ENCODE results near the gene CDH2. TPM values are rescaled to one million over a fixed set of nuclear protein-coding genes. Genes with fewer than 3 reads are reported as not detected.
"Not testable (repeated sequence)": the region's sequence is repeated elsewhere in the genome, so short reads cannot be mapped to it uniquely, and the experiment has no call there.

The CDH2 gene
- polyA plus RNA-seq, 1 donor (not counting 4 experiments of a cell fraction or from before 2014, with no cell fraction given): 0.46 TPM

- Histone ChIP-seq H3K9ac (ENCODE audit: control insufficient read depth, extremely low read depth, insufficient read depth, low read length) (no peak overlapping the region), H3K4me3 (ENCODE audit: control insufficient read depth in 2 of 3, extremely low read depth in 1 of 3, insufficient read depth in 2 of 3, low read depth in 1 of 3, low read length in 3 of 3) (no peak overlapping the region), H3K9me3 (ENCODE audit: control insufficient read depth, low read depth, low read length) (no peaks in the 10 kb centered on the region), H3K4me2 (ENCODE audit: control insufficient read depth, extremely low read depth, insufficient read depth, low read depth, low read length) (peak overlapping the region; percentile 84), H3K36me3 (ENCODE audit: control insufficient read depth in 2 of 2, extremely low read depth in 1 of 2, insufficient read depth in 2 of 2, low read length in 2 of 2) (no peaks in the 10 kb centered on the region), H3K79me2 (ENCODE audit: control insufficient read depth, insufficient read depth, low read length) (no peaks in the 10 kb centered on the region), H3K9me1 (ENCODE audit: control insufficient read depth, extremely low read depth, insufficient read depth, low read length) (no peaks in the 10 kb centered on the region), H4K20me1 (ENCODE audit: control insufficient read depth, extremely low read depth, insufficient read depth, low read length) (no peaks in the 10 kb centered on the region), H3K4me1 (ENCODE audit: control insufficient read depth, extremely low read depth, insufficient read depth, low read length) (peaks cover 16% of the 10 kb centered on the region), H3K27me3 (ENCODE audit: control insufficient read depth, extremely low read depth, insufficient read depth, low read length) (no peaks in the 10 kb centered on the region), H2AFZ (ENCODE audit: control insufficient read depth, low read length) (no peak overlapping the region), H3K27ac (ENCODE audit: control insufficient read depth, insufficient read depth, low read length) (no peak overlapping the region)
- no peak for TF ChIP-seq CTCF (optimal IDR thresholded peaks at IDR 0.05 in 1 of 3, IDR thresholded peaks at IDR 0.05 in 1 of 3, conservative IDR thresholded peaks at IDR 0.05 in 1 of 3; ENCODE audit: extremely low read depth in 1 of 3, insufficient read depth in 2 of 3, low read length in 3 of 3)
- no peak for TF ChIP-seq EZH2 (IDR thresholded peaks at IDR 0.05; ENCODE audit: low read length)
- FAIRE-seq (no peak), DNase-seq (ENCODE audit: low read depth, low spot score) (no peak)
- dilution Hi-C loops (cut with MboI; ENCODE audit: extremely low pct_ligation_motif_present, low sequenced_read_pairs): no loop called here
Observed at GRCh38 chr18:27920836-27921235, 256.1 kb downstream of the CDH2 start.

GRCh38 chr18:27906189-27906588 lies 270.7 kb downstream of the CDH2 start:
- dilution Hi-C loops (cut with MboI; ENCODE audit: extremely low pct_ligation_motif_present, low sequenced_read_pairs): not testable (repeated sequence)

GRCh38 chr18:27903906-27904305 lies 273.0 kb downstream of the CDH2 start:
- DNase-seq (ENCODE audit: low read depth, low spot score) (no peak), FAIRE-seq (no peak)
- no peak overlapping the region for H3K4me3 ChIP-seq (ENCODE audit: control insufficient read depth in 2 of 3, extremely low read depth in 1 of 3, insufficient read depth in 2 of 3, low read depth in 1 of 3, low read length in 3 of 3)
- no peak overlapping the region for H3K4me2 ChIP-seq (ENCODE audit: control insufficient read depth, extremely low read depth, insufficient read depth, low read depth, low read length)
- H3K9ac ChIP-seq (ENCODE audit: control insufficient read depth, extremely low read depth, insufficient read depth, low read length): no peak overlapping the region
- dilution Hi-C loops (cut with MboI; ENCODE audit: extremely low pct_ligation_motif_present, low sequenced_read_pairs): no loop called here
- H2AFZ ChIP-seq (ENCODE audit: control insufficient read depth, low read length): no peak overlapping the region
- no peak overlapping the region for H3K27ac ChIP-seq (ENCODE audit: control insufficient read depth, insufficient read depth, low read length)
- TF ChIP-seq EZH2 (IDR thresholded peaks at IDR 0.05; ENCODE audit: low read length) (no peak), CTCF (optimal IDR thresholded peaks at IDR 0.05 in 1 of 3, IDR thresholded peaks at IDR 0.05 in 1 of 3, conservative IDR thresholded peaks at IDR 0.05 in 1 of 3; ENCODE audit: extremely low read depth in 1 of 3, insufficient read depth in 2 of 3, low read length in 3 of 3) (no peak)
- no peaks in the 10 kb centered on the region for H3K79me2 ChIP-seq (ENCODE audit: control insufficient read depth, insufficient read depth, low read length)
- H3K4me1 ChIP-seq (ENCODE audit: control insufficient read depth, extremely low read depth, insufficient read depth, low read length): no peaks in the 10 kb centered on the region
- no peaks in the 10 kb centered on the region for H4K20me1 ChIP-seq (ENCODE audit: control insufficient read depth, extremely low read depth, insufficient read depth, low read length)
- no peaks in the 10 kb centered on the region for H3K9me3 ChIP-seq (ENCODE audit: control insufficient read depth, low read depth, low read length)
- no peaks in the 10 kb centered on the region for H3K9me1 ChIP-seq (ENCODE audit: control insufficient read depth, extremely low read depth, insufficient read depth, low read length)
- no peaks in the 10 kb centered on the region for H3K36me3 ChIP-seq (ENCODE audit: control insufficient read depth in 2 of 2, extremely low read depth in 1 of 2, insufficient read depth in 2 of 2, low read length in 2 of 2)
- H3K27me3 ChIP-seq (ENCODE audit: control insufficient read depth, extremely low read depth, insufficient read depth, low read length): no peaks in the 10 kb centered on the region

More at GRCh38 chr18:27906189-27906588, 270.7 kb downstream of the CDH2 start:
- H3K79me2 ChIP-seq (ENCODE audit: control insufficient read depth, insufficient read depth, low read length); H3K36me3 ChIP-seq (ENCODE audit: control insufficient read depth in 2 of 2, extremely low read depth in 1 of 2, insufficient read depth in 2 of 2, low read length in 2 of 2); H3K27me3 ChIP-seq (ENCODE audit: control insufficient read depth, extremely low read depth, insufficient read depth, low read length); DNase-seq (ENCODE audit: low read depth, low spot score); H4K20me1 ChIP-seq (ENCODE audit: control insufficient read depth, extremely low read depth, insufficient read depth, low read length); H3K9me3 ChIP-seq (ENCODE audit: control insufficient read depth, low read depth, low read length); H3K4me3 ChIP-seq (ENCODE audit: control insufficient read depth in 2 of 3, extremely low read depth in 1 of 3, insufficient read depth in 2 of 3, low read depth in 1 of 3, low read length in 3 of 3); H2AFZ ChIP-seq (ENCODE audit: control insufficient read depth, low read length); H3K27ac ChIP-seq (ENCODE audit: control insufficient read depth, insufficient read depth, low read length); H3K4me2 ChIP-seq (ENCODE audit: control insufficient read depth, extremely low read depth, insufficient read depth, low read depth, low read length); FAIRE-seq; H3K9me1 ChIP-seq (ENCODE audit: control insufficient read depth, extremely low read depth, insufficient read depth, low read length); H3K4me1 ChIP-seq (ENCODE audit: control insufficient read depth, extremely low read depth, insufficient read depth, low read length); H3K9ac ChIP-seq (ENCODE audit: control insufficient read depth, extremely low read depth, insufficient read depth, low read length): not testable (repeated sequence)

Measured in keratinocyte (primary cell).